HCT116 (cell line): ENCODE measurements around the gene MEIS1. TPM values are rescaled to one million over a fixed set of nuclear protein-coding genes. Genes with fewer than 3 reads are reported as not detected.

Source experiments
- ATAC-seq: fragments of 200-7000 bp; cut with Tn5 transposase; 2 replicates; pipeline ENCODE4 v1.9.1; 2020; ENCODE audit warnings: mild to moderate bottlenecking, moderate library complexity
- BruUV-seq: library from RNA; stranded (reverse); fragments of 400-500 nt; replicated peaks from 2 replicates; lab custom pipeline; 2021; lab: Mats Ljungman, UMichigan
- CTCF ChIA-PET: fragments of 300-600 bp; sonication (Branson Sonifier 250); formaldehyde crosslinking; loops from one replicate; lab custom pipeline; 2021; ENCODE audit warnings: antibody characterized with exemption; lab: Charles Lee
- POLR2A ChIA-PET: fragments of 300-600, 350-600 bp; sonication (Branson Sonifier 250); formaldehyde crosslinking; loops from one replicate; lab custom pipeline; 2021; ENCODE audit warnings: antibody characterized with exemption; lab: Charles Lee
- RAD21 ChIA-PET, 2 experiments: fragments of 300-600 bp; sonication (Branson Sonifier 250); formaldehyde crosslinking; loops; one replicate each; lab custom pipeline; 2023; ENCODE audit warnings: low total read pairs in 2 of 2; ENCODE audit not compliant: uncharacterized antibody in 2 of 2, unreplicated experiment in 2 of 2, low non-redundant PET in 1 of 2; lab: Charles Lee
- DNase-seq: peaks from one replicate; pipeline ENCODE4 v3.0.0-alpha.2; 2010; ENCODE audit warnings: low read depth, low spot score
- H2AFZ ChIP-seq: fragments of 200-600 bp; shearing (Covaris generic), sonication (generic); 2 replicates; pipeline ENCODE4 v1.6.1; 2017; ENCODE audit warnings: low read depth, mixed run types, mixed read lengths, antibody characterized with exemption, low read length; ENCODE audit not compliant: poor library complexity, severe bottlenecking
- H3K27ac ChIP-seq: 2 replicates; pipeline ENCODE4 v1.5.1; 2012; ENCODE audit warnings: low read depth, low read length
- H3K27me3 ChIP-seq: fragments of 200-600 bp; sonication (generic); 2 replicates; pipeline ENCODE4 v1.6.1; 2016; ENCODE audit warnings: mixed run types, low read length, mixed read lengths; ENCODE audit not compliant: insufficient read depth
- H3K36me3 ChIP-seq, 2 experiments: fragments of 200-500 bp in 1 of 2; fragments of 200-600 bp in 1 of 2; sonication (Bioruptor generic) in 1 of 2; sonication (generic) in 1 of 2; 2 replicates each; pipeline versions ENCODE4 v1.5.1 to v1.6.1; 2014 to 2016; ENCODE audit warnings: low read length in 2 of 2, inconsistent platforms in 1 of 2, mixed read lengths in 1 of 2, mixed run types in 1 of 2; ENCODE audit not compliant: insufficient read depth in 2 of 2, control insufficient read depth in 1 of 2
- H3K4me1 ChIP-seq, 2 experiments: fragments of 200-600 bp in 1 of 2; sonication (generic) in 1 of 2; 2 replicates each; pipeline versions ENCODE4 v1.5.1 to v1.6.1; 2012 to 2017; ENCODE audit warnings: low read length in 2 of 2, inconsistent platforms in 1 of 2, mild to moderate bottlenecking in 1 of 2, mixed read lengths in 1 of 2, mixed run types in 1 of 2, moderate library complexity in 1 of 2; ENCODE audit not compliant: insufficient read depth in 2 of 2, control insufficient read depth in 1 of 2
- H3K4me2 ChIP-seq: fragments of 200-600 bp; sonication (generic); 2 replicates; pipeline ENCODE4 v1.6.1; 2017; ENCODE audit warnings: mixed run types, low read length, mixed read lengths
- H3K4me3 ChIP-seq, 2 experiments: fragments of 200-600 bp in 1 of 2; sonication (generic) in 1 of 2; replicated peaks in 1 of 2; 2 replicates each; pipeline ENCODE4 v1.5.1; 2011 to 2016; ENCODE audit warnings: low read length in 2 of 2, control low read depth in 1 of 2, low read depth in 1 of 2, mild to moderate bottlenecking in 1 of 2, mixed read lengths in 1 of 2, mixed run types in 1 of 2
- H3K79me2 ChIP-seq: fragments of 200-600 bp; sonication (generic); 2 replicates; pipeline ENCODE4 v1.6.1; 2017; ENCODE audit warnings: mild to moderate bottlenecking, mixed run types, low read length, moderate library complexity, mixed read lengths; ENCODE audit not compliant: insufficient read depth
- H3K9ac ChIP-seq: fragments of 200-600 bp; sonication (generic); 2 replicates; pipeline ENCODE4 v1.6.1; 2016; ENCODE audit warnings: low read length, mixed read lengths
- H3K9me2 ChIP-seq: fragments of 200-600 bp; sonication (generic), shearing (Covaris generic); 2 replicates; pipeline ENCODE4 v1.6.1; 2017; ENCODE audit warnings: mixed run types, mild to moderate bottlenecking, moderate library complexity; ENCODE audit not compliant: insufficient read depth
- H3K9me3 ChIP-seq, 2 experiments: fragments of 200-500 bp in 1 of 2; fragments of 200-600 bp in 1 of 2; sonication (Bioruptor generic) in 1 of 2; sonication (generic) in 1 of 2; 2 replicates each; pipeline ENCODE4 v1.6.1; 2014 to 2017; ENCODE audit warnings: low read length in 2 of 2, mixed read lengths in 2 of 2, inconsistent platforms in 1 of 2, low read depth in 1 of 2, mild to moderate bottlenecking in 1 of 2, mixed run types in 1 of 2, moderate library complexity in 1 of 2; ENCODE audit not compliant: control insufficient read depth in 1 of 2, insufficient read depth in 1 of 2
- H4K20me1 ChIP-seq: fragments of 200-600 bp; sonication (generic), shearing (Covaris generic); 2 replicates; pipeline ENCODE4 v1.6.1; 2017; ENCODE audit warnings: mixed run types, mild to moderate bottlenecking, moderate library complexity; ENCODE audit not compliant: insufficient read depth
- EZH2 ChIP-seq: fragments of 200-600 bp; sonication (generic); IDR thresholded peaks from 2 replicates; pipeline ENCODE4 v1.6.1; 2017; ENCODE audit warnings: antibody characterized with exemption, mixed run types
- EZH2phosphoT487 ChIP-seq: fragments of 200-600 bp; IDR thresholded peaks from 2 replicates; pipeline ENCODE4 v1.6.1; 2018; ENCODE audit warnings: antibody characterized with exemption, borderline replicate concordance
- FOSL1 ChIP-seq: IDR thresholded peaks from 2 replicates; pipeline ENCODE4 v1.6.1; 2012; ENCODE audit warnings: low read depth
- JUND ChIP-seq: IDR thresholded peaks from 2 replicates; pipeline ENCODE4 v1.6.1; 2012
- POLR2AphosphoS5 ChIP-seq: IDR thresholded peaks from 2 replicates; pipeline ENCODE4 v1.6.1; 2011; ENCODE audit warnings: mild to moderate bottlenecking, low read depth, low read length, moderate library complexity
- YY1 ChIP-seq: IDR thresholded peaks from 2 replicates; pipeline ENCODE4 v1.6.1; 2011; ENCODE audit warnings: low read length, low read depth, moderate library complexity, mild to moderate bottlenecking; ENCODE audit not compliant: insufficient replicate concordance; ENCODE audit errors: extremely low read depth
- ZFX ChIP-seq: fragments of 450-650 bp; IDR thresholded peaks from 2 replicates; pipeline ENCODE4 v1.6.1; 2017
- intact Hi-C: fragments of 100-400 bp; cut with micrococcal nuclease; formaldehyde crosslinking; loops from 2 replicates; pipeline ENCODE4 v1.10.0; 2022
- total RNA-seq: library from RNA; stranded (reverse); gene quantifications from one replicate; pipeline ENCODE4 v1.2.1, GENCODE V29; 2021; ENCODE audit not compliant: unreplicated experiment
- TF ChIP-seq, protein P1 (sequence below): IDR thresholded peaks from 2 replicates; pipeline ENCODE4 v1.6.1; 2012

MEIS1 gene
- total RNA-seq, 1 experiment from 2014 or later, result 0.32 TPM

DNA sequence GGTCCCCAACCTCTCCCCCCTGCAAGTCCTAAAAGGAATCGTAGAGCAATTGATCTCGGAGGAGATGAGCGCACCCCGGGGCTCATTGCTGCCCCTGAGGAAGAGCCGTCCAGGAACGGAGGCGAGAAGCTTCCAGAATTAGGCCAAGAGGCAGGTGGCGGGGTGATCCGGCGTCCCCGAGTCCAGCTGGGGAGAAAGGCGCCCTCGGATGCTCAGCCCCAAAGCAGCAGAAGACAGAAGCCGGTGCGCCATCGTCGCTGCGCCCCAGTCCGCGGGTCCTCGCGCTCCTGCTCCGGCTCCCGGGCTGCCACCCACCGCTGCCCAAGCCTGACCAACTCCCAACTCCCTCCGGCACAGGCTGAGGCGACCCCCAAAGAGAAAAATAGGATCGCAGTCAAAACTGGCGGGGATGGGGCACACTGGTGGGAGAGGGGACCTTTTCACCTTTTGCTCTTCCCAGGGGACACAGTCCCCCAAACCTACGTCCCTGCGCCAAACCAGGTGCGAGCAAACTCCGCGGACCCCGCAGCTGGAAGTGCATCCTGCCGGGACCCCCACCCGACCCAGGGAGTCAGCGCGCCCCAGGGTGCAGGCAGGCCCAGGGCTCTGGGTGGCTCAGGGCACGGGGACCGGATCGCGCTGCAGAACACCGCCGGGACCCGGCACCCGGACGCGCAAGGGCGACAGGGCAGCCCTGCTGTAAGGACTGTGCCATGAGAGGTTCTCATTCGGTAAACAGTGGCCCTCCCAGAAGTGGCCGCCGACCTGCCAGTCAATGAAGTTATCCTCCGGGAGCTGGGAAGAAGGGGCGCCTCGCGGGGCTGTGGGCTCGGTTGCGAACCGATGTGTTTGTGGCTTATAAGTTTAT is 8.4 kb upstream of the MEIS1 start:
- Histone ChIP-seq H3K9ac (no peak overlapping the region), H3K9me3 (no peaks in the 10 kb centered on the region), H4K20me1 (no peaks in the 10 kb centered on the region), H3K79me2 (no peaks in the 10 kb centered on the region), H3K9me2 (no peaks in the 10 kb centered on the region), H2AFZ (no peak overlapping the region), H3K4me2 (no peak overlapping the region), H3K36me3 (no peaks in the 10 kb centered on the region), H3K4me1 (no peaks in the 10 kb centered on the region), H3K4me3 (no peak overlapping the region), H3K27me3 (no peaks in the 10 kb centered on the region), H3K27ac (no peak overlapping the region)
- no TSS peak for BruUV-seq
- ChIA-PET POLR2A (no interaction called here), CTCF (no interaction called here), RAD21 (no interaction called here)
- TF ChIP-seq JUND (no peak), FOSL1 (no peak), POLR2AphosphoS5 (no peak), ZFX (no peak)
- ATAC-seq, result no peak
- DNase-seq, result no peak
- intact Hi-C loops, result loop anchor here (10.0 kb wide), 1 partner anchor 782 kb away; no protein-coding TSS in a partner anchor

DNA sequence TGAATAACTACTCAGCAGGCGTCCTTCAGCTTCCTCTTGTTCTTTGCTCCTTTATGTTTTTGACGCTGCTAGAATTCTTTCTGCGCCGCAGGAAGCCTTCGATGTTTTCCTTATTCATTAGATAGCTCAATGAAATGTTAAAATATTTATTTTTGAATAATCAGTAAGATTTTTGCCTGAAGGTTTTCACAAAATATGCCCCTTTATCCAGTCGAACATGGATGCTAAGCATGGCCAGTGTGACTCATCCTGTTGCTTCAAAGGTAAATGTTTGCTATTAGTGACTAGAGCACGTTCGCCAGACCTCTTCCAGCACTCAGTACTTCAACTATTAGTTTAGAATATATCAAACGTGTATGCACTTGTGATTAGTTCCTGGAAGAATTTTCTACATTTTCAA is 7.6 kb upstream of the MEIS1 start:
- no peak for DNase-seq
- no peak for ATAC-seq
- POLR2A ChIA-PET, result no interaction called here

More for the DNA sequence above, 7.6 kb upstream of the MEIS1 start:
- Histone ChIP-seq H3K27me3 (no peaks in the 10 kb centered on the region), H3K4me2 (no peak overlapping the region), H2AFZ (no peak overlapping the region), H3K9me2 (no peaks in the 10 kb centered on the region), H3K9ac (no peak overlapping the region), H3K4me1 (no peaks in the 10 kb centered on the region), H3K9me3 (no peaks in the 10 kb centered on the region), H3K4me3 (no peak overlapping the region), H4K20me1 (no peaks in the 10 kb centered on the region), H3K36me3 (no peaks in the 10 kb centered on the region), H3K79me2 (no peaks in the 10 kb centered on the region), H3K27ac (no peak overlapping the region)
- no TSS peak for BruUV-seq
- RAD21 ChIA-PET, result no interaction called here
- intact Hi-C loops, result loop anchor here (10.0 kb wide), 1 partner anchor 782 kb away; no protein-coding TSS in a partner anchor
- TF ChIP-seq YY1 (no peak), EZH2 (no peak), JUND (no peak), EZH2phosphoT487 (no peak)
- TF ChIP-seq, protein P1, sequence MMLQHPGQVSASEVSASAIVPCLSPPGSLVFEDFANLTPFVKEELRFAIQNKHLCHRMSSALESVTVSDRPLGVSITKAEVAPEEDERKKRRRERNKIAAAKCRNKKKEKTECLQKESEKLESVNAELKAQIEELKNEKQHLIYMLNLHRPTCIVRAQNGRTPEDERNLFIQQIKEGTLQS, result no peak
- CTCF ChIA-PET, result no interaction called here
